ENCODE data around the gene SWT1.

GRCh38 chr1:185308126-185308525, 151.2 kb downstream of the SWT1 start:
- TF ChIP-seq POLR2A (IDR thresholded peaks at IDR 0.05) (no peak), CTCF (IDR thresholded peaks at IDR 0.05) (no peak), POLR2AphosphoS5 (IDR thresholded peaks at IDR 0.05; ENCODE audit: insufficient read depth in 1 of 2, low read depth in 1 of 2) (no peak)

All from vagina (tissue), 2 donors.